HepG2 (cell line): Measurements from ENCODE around the gene RINL. TPM values are rescaled to one million over a fixed set of nuclear protein-coding genes. Genes with fewer than 3 reads are reported as not detected.

Source experiments
- CAMTA2 ChIP-seq: sonication (generic); formaldehyde crosslinking; IDR thresholded peaks from 2 replicates; pipeline ENCODE4 v1.4.0; 2020; ENCODE audit warnings: mild to moderate bottlenecking, missing genetic modification reagents, borderline replicate concordance
- FOXP1 ChIP-seq, 2 experiments: fragments of 450-650 bp in 1 of 2; IDR thresholded peaks; 2 replicates each; pipeline ENCODE4 v1.6.1; 2017 to 2018; ENCODE audit warnings: antibody characterized with exemption in 1 of 2
- GPN1 ChIP-seq: sonication (generic); formaldehyde crosslinking; IDR thresholded peaks from 2 replicates; pipeline ENCODE4 v1.5.1; 2020; ENCODE audit warnings: missing genetic modification reagents, borderline replicate concordance
- HNRNPUL1 ChIP-seq: fragments of 200-400 bp; formaldehyde crosslinking; IDR thresholded peaks from 2 replicates; pipeline ENCODE4 v1.6.1; 2017; ENCODE audit warnings: low read depth, mild to moderate bottlenecking, low read length, moderate library complexity
- IRX3 ChIP-seq: sonication (generic); formaldehyde crosslinking; IDR thresholded peaks from 2 replicates; pipeline ENCODE4 v1.8.1; 2023; ENCODE audit warnings: mild to moderate bottlenecking, low read depth, missing genetic modification reagents, borderline replicate concordance
- MAF1 ChIP-seq: sonication (generic); formaldehyde crosslinking; IDR thresholded peaks from 2 replicates; pipeline ENCODE4 v1.5.0; 2020; ENCODE audit warnings: missing genetic modification reagents, borderline replicate concordance
- MIER2 ChIP-seq: IDR thresholded peaks from 2 replicates; pipeline ENCODE4 v1.6.1; 2016; ENCODE audit warnings: missing biosample characterization, missing genetic modification reagents
- SP2 ChIP-seq: sonication (generic); formaldehyde crosslinking; IDR thresholded peaks from 2 replicates; pipeline ENCODE4 v1.5.1; 2020; ENCODE audit warnings: mild to moderate bottlenecking, missing genetic modification reagents
- ZNF264 ChIP-seq: sonication (generic); formaldehyde crosslinking; IDR thresholded peaks from 2 replicates; pipeline ENCODE4 v1.4.0; 2020; ENCODE audit warnings: missing genetic modification reagents
- ZNF430 ChIP-seq: sonication (generic); formaldehyde crosslinking; IDR thresholded peaks from 2 replicates; pipeline ENCODE4 v1.9.0; 2021; ENCODE audit warnings: mild to moderate bottlenecking, missing genetic modification reagents
- polyA plus RNA-seq, 8 experiments: library from polyadenylated mRNA; depleted of rRNA in 3 of 8; stranded (reverse) in 7 of 8; unstranded in 1 of 8; fragments of >200 nt; fragmentation: Illumina TruSeq in 4 of 8; extraction: Trizol in 4 of 8; gene quantifications; 2 replicates each; pipeline versions ENCODE4 v1.2.1 to v1.2.3, GENCODE V29; 2011 to 2016; ENCODE audit warnings: low read depth in 4 of 8, missing spikeins in 1 of 8, mixed read lengths in 1 of 8; ENCODE audit not compliant: insufficient read depth in 1 of 8
- total RNA-seq, 5 experiments: library from RNA; depleted of rRNA; stranded (reverse); fragments of >200 nt; fragmentation: Illumina TruSeq; extraction: Trizol; gene quantifications; 2 replicates each; pipeline ENCODE4 v1.2.3, GENCODE V29; 2016; ENCODE audit warnings: low read depth in 1 of 5
- TF ChIP-seq, protein P1 (sequence below): sonication (generic); formaldehyde crosslinking; IDR thresholded peaks from 2 replicates; pipeline ENCODE4 v1.8.0; 2022; ENCODE audit warnings: missing genetic modification reagents, mild to moderate bottlenecking, inconsistent platforms, borderline replicate concordance
- TF ChIP-seq, protein P2 (sequence below): sonication (generic); formaldehyde crosslinking; IDR thresholded peaks from 2 replicates; pipeline ENCODE4 v1.5.0; 2020; ENCODE audit warnings: missing genetic modification reagents
- TF ChIP-seq, protein P3 (sequence below): sonication (generic); formaldehyde crosslinking; IDR thresholded peaks from 2 replicates; pipeline ENCODE4 v1.4.0; 2020; ENCODE audit warnings: missing genetic modification reagents
- TF ChIP-seq, protein P4 (sequence below): sonication (generic); formaldehyde crosslinking; IDR thresholded peaks from 2 replicates; pipeline ENCODE4 v1.4.0; 2020; ENCODE audit warnings: missing genetic modification reagents, borderline replicate concordance
- TF ChIP-seq, protein P5 (sequence below): sonication (generic); formaldehyde crosslinking; IDR thresholded peaks from 2 replicates; pipeline ENCODE4 v1.9.0; 2021; ENCODE audit warnings: missing genetic modification reagents, borderline replicate concordance

The RINL gene
- total and polyA plus RNA-seq, 2 of the 13 experiments (the other 11 are each of a cell fraction or from before 2014, with no cell fraction given) = 11.4 to 18.0 TPM

DNA sequence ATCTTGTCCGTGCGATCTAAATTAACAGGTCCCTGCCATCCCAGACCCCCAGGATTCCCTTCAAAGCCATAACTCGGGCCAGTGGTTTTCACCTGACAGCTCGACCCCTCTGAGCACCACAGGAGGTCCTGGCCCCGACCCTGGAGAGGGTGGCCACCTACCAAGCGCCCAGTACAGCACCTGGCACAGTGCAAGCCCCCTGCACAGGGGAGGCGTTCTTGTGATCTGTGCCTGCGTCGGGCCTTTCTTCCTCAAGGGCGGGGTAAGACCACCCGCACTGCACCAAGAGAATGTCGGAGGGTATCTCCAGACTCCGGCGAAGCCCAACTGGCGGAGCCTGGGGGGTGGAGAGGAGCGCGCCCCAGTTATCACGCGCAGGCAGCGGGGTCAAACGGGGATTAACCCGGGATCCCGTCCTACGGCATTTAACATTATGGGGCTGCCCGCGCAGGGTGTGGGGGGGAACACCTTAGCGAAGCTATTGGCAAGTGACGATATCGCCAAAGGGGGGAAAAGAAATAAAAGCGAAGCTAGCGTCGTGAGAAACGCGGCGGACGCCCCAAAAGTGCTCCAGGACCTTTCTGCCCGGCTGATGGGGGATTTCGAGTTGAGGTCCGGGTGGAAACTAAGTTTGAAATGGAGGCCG is 27.0 kb downstream of the RINL start (continued):
- TF ChIP-seq, protein P1, sequence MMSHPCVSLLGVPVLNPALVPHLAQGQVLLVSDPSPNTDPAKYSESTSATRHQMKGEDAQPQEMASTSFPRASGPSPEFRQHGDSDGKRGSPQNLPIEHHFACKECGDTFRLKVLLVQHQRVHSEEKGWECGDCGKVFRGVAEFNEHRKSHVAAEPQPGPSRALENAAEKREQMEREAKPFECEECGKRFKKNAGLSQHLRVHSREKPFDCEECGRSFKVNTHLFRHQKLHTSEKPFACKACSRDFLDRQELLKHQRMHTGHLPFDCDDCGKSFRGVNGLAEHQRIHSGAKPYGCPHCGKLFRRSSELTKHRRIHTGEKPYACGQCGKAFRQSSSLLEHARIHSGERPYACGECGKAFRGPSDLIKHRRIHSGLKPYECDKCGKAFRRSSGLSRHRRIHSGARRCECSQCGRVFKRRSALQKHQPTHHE (CRISPR knock-in tag) = no peak
- TF ChIP-seq, protein P2, sequence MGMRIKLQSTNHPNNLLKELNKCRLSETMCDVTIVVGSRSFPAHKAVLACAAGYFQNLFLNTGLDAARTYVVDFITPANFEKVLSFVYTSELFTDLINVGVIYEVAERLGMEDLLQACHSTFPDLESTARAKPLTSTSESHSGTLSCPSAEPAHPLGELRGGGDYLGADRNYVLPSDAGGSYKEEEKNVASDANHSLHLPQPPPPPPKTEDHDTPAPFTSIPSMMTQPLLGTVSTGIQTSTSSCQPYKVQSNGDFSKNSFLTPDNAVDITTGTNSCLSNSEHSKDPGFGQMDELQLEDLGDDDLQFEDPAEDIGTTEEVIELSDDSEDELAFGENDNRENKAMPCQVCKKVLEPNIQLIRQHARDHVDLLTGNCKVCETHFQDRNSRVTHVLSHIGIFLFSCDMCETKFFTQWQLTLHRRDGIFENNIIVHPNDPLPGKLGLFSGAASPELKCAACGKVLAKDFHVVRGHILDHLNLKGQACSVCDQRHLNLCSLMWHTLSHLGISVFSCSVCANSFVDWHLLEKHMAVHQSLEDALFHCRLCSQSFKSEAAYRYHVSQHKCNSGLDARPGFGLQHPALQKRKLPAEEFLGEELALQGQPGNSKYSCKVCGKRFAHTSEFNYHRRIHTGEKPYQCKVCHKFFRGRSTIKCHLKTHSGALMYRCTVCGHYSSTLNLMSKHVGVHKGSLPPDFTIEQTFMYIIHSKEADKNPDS (CRISPR knock-in tag) = no peak
- TF ChIP-seq, protein P3, sequence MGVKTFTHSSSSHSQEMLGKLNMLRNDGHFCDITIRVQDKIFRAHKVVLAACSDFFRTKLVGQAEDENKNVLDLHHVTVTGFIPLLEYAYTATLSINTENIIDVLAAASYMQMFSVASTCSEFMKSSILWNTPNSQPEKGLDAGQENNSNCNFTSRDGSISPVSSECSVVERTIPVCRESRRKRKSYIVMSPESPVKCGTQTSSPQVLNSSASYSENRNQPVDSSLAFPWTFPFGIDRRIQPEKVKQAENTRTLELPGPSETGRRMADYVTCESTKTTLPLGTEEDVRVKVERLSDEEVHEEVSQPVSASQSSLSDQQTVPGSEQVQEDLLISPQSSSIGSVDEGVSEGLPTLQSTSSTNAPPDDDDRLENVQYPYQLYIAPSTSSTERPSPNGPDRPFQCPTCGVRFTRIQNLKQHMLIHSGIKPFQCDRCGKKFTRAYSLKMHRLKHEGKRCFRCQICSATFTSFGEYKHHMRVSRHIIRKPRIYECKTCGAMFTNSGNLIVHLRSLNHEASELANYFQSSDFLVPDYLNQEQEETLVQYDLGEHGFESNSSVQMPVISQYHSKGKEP (CRISPR knock-in tag) = no peak
- no peak for TF ChIP-seq SP2
- no peak for TF ChIP-seq MIER2 (CRISPR knock-in tag)
- TF ChIP-seq HNRNPUL1 = no peak
- no peak for TF ChIP-seq FOXP1 (IDR thresholded peaks at IDR 0.05)
- TF ChIP-seq FOXP1 (CRISPR knock-in tag; IDR thresholded peaks at IDR 0.05) = 0 out of 2 replicates have a peak, but pooled peaks have one; percentile 2
- TF ChIP-seq ZNF430 (CRISPR knock-in tag) = no peak
- TF ChIP-seq ZNF264 (CRISPR knock-in tag) = peak; percentile 78; the same call in 1 of the 2 replicates
- TF ChIP-seq MAF1 = no peak
- no peak for TF ChIP-seq IRX3
- TF ChIP-seq CAMTA2 (CRISPR knock-in tag) = 0 out of 2 replicates have a peak, but pooled peaks have one; percentile 44
- TF ChIP-seq, protein P4, sequence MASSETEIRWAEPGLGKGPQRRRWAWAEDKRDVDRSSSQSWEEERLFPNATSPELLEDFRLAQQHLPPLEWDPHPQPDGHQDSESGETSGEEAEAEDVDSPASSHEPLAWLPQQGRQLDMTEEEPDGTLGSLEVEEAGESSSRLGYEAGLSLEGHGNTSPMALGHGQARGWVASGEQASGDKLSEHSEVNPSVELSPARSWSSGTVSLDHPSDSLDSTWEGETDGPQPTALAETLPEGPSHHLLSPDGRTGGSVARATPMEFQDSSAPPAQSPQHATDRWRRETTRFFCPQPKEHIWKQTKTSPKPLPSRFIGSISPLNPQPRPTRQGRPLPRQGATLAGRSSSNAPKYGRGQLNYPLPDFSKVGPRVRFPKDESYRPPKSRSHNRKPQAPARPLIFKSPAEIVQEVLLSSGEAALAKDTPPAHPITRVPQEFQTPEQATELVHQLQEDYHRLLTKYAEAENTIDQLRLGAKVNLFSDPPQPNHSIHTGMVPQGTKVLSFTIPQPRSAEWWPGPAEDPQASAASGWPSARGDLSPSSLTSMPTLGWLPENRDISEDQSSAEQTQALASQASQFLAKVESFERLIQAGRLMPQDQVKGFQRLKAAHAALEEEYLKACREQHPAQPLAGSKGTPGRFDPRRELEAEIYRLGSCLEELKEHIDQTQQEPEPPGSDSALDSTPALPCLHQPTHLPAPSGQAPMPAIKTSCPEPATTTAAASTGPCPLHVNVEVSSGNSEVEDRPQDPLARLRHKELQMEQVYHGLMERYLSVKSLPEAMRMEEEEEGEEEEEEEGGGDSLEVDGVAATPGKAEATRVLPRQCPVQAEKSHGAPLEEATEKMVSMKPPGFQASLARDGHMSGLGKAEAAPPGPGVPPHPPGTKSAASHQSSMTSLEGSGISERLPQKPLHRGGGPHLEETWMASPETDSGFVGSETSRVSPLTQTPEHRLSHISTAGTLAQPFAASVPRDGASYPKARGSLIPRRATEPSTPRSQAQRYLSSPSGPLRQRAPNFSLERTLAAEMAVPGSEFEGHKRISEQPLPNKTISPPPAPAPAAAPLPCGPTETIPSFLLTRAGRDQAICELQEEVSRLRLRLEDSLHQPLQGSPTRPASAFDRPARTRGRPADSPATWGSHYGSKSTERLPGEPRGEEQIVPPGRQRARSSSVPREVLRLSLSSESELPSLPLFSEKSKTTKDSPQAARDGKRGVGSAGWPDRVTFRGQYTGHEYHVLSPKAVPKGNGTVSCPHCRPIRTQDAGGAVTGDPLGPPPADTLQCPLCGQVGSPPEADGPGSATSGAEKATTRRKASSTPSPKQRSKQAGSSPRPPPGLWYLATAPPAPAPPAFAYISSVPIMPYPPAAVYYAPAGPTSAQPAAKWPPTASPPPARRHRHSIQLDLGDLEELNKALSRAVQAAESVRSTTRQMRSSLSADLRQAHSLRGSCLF (CRISPR knock-in tag) = no peak
- TF ChIP-seq GPN1 (CRISPR knock-in tag) = no peak
- TF ChIP-seq, protein P5, sequence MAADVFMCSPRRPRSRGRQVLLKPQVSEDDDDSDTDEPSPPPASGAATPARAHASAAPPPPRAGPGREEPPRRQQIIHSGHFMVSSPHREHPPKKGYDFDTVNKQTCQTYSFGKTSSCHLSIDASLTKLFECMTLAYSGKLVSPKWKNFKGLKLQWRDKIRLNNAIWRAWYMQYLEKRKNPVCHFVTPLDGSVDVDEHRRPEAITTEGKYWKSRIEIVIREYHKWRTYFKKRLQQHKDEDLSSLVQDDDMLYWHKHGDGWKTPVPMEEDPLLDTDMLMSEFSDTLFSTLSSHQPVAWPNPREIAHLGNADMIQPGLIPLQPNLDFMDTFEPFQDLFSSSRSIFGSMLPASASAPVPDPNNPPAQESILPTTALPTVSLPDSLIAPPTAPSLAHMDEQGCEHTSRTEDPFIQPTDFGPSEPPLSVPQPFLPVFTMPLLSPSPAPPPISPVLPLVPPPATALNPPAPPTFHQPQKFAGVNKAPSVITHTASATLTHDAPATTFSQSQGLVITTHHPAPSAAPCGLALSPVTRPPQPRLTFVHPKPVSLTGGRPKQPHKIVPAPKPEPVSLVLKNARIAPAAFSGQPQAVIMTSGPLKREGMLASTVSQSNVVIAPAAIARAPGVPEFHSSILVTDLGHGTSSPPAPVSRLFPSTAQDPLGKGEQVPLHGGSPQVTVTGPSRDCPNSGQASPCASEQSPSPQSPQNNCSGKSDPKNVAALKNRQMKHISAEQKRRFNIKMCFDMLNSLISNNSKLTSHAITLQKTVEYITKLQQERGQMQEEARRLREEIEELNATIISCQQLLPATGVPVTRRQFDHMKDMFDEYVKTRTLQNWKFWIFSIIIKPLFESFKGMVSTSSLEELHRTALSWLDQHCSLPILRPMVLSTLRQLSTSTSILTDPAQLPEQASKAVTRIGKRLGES = no peak
